ENCODE results near the gene TMEM121B. TPM values are rescaled to one million over a fixed set of nuclear protein-coding genes. Genes with fewer than 3 reads are reported as not detected.

The TMEM121B gene
- total RNA-seq, 2 donors from 2014 or later: 0.26 TPM; not detected in 1

DNA sequence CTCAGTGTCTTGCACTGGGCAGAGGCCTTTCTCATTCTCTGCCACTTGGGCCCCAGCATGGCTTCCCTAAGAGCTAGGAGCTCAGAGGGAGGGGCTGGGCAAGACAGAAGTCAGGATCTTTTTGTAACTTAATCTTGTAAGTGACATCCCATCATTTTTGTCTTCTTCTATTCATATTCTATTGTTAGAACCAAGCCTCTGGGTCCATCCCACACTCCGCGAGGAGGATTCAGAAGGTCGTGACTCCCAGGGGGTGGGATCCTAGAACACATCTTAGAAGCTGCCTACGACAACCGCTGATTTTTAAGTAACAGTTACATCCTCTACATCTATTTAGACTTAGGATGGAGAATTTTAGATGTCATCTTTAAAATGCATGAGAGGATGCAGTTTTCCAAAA is 37.9 kb downstream of the TMEM121B start:
- Histone ChIP-seq H3K27ac (no peak overlapping the region), H3K4me1 (peaks cover 26% of the 10 kb centered on the region), H3K9me3 (no peaks in the 10 kb centered on the region), H3K36me3 (replicated peaks in 1 of 2; ENCODE audit: insufficient read depth in 1 of 2, low read depth in 2 of 2) (no peaks in the 10 kb centered on the region), H3K4me3 (no peak overlapping the region), H3K27me3 (no peaks in the 10 kb centered on the region)
- intact Hi-C loops (cut with DNase I): no loop called here
- no peak for DNase-seq
- TF ChIP-seq, protein P1, sequence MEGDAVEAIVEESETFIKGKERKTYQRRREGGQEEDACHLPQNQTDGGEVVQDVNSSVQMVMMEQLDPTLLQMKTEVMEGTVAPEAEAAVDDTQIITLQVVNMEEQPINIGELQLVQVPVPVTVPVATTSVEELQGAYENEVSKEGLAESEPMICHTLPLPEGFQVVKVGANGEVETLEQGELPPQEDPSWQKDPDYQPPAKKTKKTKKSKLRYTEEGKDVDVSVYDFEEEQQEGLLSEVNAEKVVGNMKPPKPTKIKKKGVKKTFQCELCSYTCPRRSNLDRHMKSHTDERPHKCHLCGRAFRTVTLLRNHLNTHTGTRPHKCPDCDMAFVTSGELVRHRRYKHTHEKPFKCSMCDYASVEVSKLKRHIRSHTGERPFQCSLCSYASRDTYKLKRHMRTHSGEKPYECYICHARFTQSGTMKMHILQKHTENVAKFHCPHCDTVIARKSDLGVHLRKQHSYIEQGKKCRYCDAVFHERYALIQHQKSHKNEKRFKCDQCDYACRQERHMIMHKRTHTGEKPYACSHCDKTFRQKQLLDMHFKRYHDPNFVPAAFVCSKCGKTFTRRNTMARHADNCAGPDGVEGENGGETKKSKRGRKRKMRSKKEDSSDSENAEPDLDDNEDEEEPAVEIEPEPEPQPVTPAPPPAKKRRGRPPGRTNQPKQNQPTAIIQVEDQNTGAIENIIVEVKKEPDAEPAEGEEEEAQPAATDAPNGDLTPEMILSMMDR (IDR thresholded peaks at IDR 0.05): no peak
- TF ChIP-seq POLR2A (IDR thresholded peaks at IDR 0.05): no peak
- no peak for ATAC-seq
- WGBS, 2 donors: 91 to 97% methylated on average over 5 of the region's 5 CpGs

DNA sequence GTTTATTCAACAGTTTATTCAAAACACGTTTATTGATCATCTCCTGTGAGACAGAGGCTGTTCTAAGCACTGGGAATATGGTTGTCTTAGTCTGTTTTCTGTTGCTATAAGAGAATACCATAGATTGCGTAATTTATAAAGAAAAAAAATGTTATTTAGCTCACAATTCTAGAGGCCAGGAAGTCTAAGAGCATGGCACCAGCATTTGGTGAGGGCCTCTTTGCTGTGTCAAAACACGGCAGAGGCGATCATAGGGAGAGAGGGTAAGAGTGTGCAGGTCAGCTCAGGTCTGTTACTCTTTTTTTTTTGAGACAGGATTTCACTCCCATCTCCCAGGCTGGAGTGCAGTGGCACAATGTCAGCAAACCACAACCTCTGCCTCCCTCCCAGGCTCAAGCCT is 41.6 kb downstream of the TMEM121B start:
- H3K36me3 ChIP-seq (replicated peaks in 1 of 2; ENCODE audit: insufficient read depth in 1 of 2, low read depth in 2 of 2): no peaks in the 10 kb centered on the region
- no peak overlapping the region for H3K4me3 ChIP-seq
- no peak for ATAC-seq
- intact Hi-C loops (cut with DNase I): loop anchor here (5.0 kb wide), 1 partner anchor 418 kb away; no protein-coding TSS in a partner anchor
- no peaks in the 10 kb centered on the region for H3K9me3 ChIP-seq
- no peaks in the 10 kb centered on the region for H3K27me3 ChIP-seq
- WGBS, 2 donors: 64 to 71% methylated on average over 4 of the region's 4 CpGs
- no peak overlapping the region for H3K27ac ChIP-seq
- TF ChIP-seq, protein P1 (IDR thresholded peaks at IDR 0.05): no peak
- TF ChIP-seq POLR2A (IDR thresholded peaks at IDR 0.05): no peak
- no peak for DNase-seq
- peaks cover 10% of the 10 kb centered on the region for H3K4me1 ChIP-seq

DNA sequence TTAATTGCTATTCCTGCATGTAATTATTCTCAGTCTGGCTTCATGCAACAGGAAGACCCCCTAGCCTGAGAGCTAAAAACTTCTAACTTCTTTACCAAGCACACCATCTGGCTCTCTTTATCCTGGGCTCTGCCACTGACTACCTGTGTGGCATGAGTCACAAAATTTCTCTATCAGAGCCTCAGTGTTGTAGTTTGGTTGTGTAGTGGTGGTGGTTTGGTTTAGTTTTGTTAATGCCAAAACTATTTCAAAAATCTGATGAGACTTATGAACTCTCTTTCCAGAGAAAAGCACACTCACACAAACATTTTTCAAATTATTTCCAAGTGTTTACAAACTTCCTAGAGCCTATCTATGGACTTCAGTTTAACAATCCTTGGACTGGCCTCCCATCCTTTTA is 43.9 kb downstream of the TMEM121B start:
- TF ChIP-seq, protein P1 (IDR thresholded peaks at IDR 0.05): no peak
- TF ChIP-seq POLR2A (IDR thresholded peaks at IDR 0.05): no peak
- H3K27ac ChIP-seq: no peak overlapping the region
- peaks cover 3% of the 10 kb centered on the region for H3K4me1 ChIP-seq
- H3K9me3 ChIP-seq: no peaks in the 10 kb centered on the region
- H3K4me3 ChIP-seq: no peak overlapping the region
- no peaks in the 10 kb centered on the region for H3K27me3 ChIP-seq
- intact Hi-C loops (cut with DNase I): loop anchor here (5.0 kb wide), 1 partner anchor 420 kb away; no protein-coding TSS in a partner anchor
- no peaks in the 10 kb centered on the region for H3K36me3 ChIP-seq (replicated peaks in 1 of 2; ENCODE audit: insufficient read depth in 1 of 2, low read depth in 2 of 2)
- DNase-seq (no peak), ATAC-seq (no peak)

DNA sequence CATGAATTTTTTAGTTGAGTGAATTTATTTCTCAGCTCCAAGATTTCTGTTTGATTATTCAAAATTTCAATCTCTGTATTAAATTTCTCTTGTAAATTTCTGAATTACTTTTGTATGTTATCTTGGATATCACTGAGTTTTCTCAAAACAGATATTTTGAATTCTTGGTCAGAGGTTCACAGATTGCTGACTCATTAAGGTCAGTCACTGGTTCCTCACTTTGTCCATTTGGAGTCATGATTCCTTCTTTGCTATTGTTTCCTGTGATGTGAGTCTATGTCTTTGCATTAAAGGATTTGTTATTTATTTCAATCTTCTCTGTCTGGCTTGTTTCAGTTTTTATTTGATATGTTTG is 46.5 kb downstream of the TMEM121B start:
- ATAC-seq: no peak
- DNase-seq: no peak
- intact Hi-C loops (cut with DNase I): loop anchor here (5.0 kb wide), 2 partner anchors 423 to 433 kb away; no protein-coding TSS in a partner anchor
- TF ChIP-seq POLR2A (IDR thresholded peaks at IDR 0.05): no peak
- TF ChIP-seq, protein P1 (IDR thresholded peaks at IDR 0.05): no peak
- Histone ChIP-seq H3K27me3 (no peaks in the 10 kb centered on the region), H3K4me1 (peaks cover 3% of the 10 kb centered on the region), H3K4me3 (no peak overlapping the region), H3K27ac (no peak overlapping the region), H3K9me3 (no peaks in the 10 kb centered on the region), H3K36me3 (replicated peaks in 1 of 2; ENCODE audit: insufficient read depth in 1 of 2, low read depth in 2 of 2) (no peaks in the 10 kb centered on the region)

DNA sequence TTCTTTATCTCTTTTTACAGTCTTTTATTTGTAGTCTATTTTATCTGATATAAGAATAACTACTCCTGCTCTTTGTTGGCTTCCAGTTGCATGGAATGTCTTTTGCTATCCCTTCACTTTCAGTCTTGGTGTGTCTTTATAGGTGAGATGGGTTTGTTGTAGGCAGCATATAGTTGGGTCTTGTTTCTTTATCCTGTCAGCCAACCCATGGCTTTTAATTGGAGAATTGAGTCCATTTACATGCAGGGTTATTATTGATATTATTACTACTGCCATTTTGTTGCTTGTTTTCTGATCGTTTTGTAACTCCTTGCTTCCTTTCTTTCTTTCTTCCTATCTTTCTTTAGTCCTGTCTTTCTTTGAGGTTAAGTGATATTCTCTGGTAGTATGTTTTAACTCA is 48.3 kb downstream of the TMEM121B start:
- intact Hi-C loops (cut with DNase I): loop anchor here (5.0 kb wide), 1 partner anchor 434 kb away; no protein-coding TSS in a partner anchor
- no peak for ATAC-seq
- Histone ChIP-seq H3K27ac (no peak overlapping the region), H3K9me3 (no peaks in the 10 kb centered on the region), H3K36me3 (replicated peaks in 1 of 2; ENCODE audit: insufficient read depth in 1 of 2, low read depth in 2 of 2) (no peaks in the 10 kb centered on the region), H3K27me3 (no peaks in the 10 kb centered on the region), H3K4me3 (no peak overlapping the region), H3K4me1 (peaks cover 3% of the 10 kb centered on the region)
- no peak for DNase-seq
- WGBS, 2 donors: 45% methylated on average over 1 of the region's 1 CpG
- TF ChIP-seq, protein P1 (IDR thresholded peaks at IDR 0.05): no peak
- TF ChIP-seq POLR2A (IDR thresholded peaks at IDR 0.05): no peak

Measured in body of pancreas (tissue), 4 donors.